ENCODE data around the gene XYLT1.

The XYLT1 gene

DNA sequence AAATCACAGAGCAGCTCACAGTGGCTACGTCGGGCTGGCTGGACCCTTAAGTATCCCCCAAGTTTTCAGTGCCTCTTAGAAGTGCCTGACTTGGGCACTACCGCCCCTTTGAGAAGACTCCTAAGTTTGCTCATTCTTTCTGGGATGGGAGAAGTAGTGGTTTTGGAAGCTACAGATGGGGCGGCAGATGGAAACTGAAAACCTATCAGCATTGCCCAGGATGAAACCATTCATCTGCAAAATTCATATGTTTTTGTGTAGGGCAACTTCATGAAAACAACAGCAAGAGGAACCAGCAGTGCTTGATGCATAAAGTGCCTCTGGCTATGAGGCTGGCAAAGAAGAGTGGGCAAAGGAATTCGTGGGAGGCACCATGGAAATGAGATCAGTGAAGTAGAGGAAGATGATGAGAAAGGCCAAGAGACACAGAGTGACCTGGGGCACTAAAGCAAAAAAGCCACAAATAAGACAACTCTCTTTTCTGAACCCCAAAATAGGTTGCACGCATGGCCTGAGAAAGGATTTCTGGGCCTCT is 277.1 kb downstream of the XYLT1 start:
- DNase-seq (ENCODE audit: low spot score) = no peak

DNA sequence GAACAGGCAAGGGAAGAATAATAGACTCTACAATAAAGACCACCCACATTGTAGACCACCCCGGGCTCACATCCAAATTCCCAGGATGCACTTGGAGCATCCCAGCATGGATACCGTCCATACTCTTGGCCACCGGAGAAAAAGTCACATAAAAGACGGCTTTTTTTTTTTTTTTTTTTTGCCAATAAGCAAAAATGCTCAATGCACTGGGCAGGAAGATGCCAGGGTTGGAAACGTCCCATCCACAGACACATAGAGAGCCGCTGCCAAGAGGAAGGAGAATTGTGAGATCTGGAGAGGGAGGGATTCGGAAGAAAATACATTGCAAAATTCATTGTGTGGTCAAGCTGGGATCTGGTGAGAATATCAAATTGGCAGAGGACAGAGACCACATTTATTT is 286.7 kb downstream of the XYLT1 start:
- no peak for DNase-seq (ENCODE audit: low spot score)

GRCh38 chr16:17177959-17178905 is 292.5 kb downstream of the XYLT1 start:
- no peak for DNase-seq (ENCODE audit: low spot score)

DNA sequence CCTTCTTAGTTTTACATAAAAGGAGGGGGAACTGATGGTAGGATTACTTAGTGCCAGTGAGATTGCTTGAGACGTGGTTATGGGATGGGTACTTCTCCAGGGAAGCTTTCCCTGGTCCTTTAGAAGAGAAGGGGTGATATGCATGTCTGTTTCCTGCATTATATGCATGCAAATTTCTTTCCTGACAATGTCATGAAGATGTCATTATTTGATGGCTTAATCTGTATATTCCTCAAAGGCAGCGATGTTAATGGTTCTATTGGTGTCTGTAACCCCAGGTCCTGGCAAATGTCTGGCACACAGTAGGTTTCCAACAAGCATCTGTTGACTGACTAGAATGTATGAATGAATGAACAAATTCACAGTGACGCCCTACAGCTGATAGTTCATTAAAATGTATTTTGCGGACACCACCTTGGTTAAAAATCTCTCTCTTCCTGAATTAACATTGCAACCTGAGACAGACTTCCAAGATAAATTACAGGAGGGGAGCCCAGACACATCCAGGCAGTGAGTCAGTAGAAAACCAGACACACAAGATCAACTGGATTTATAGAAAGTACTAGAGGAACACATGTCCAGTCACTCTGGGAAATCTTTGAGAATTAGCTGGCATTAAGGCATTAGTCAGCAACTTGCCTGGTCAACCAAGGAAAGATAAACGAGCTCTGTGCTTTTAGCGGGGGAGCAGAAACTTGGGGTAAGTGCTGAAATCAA is 293.4 kb downstream of the XYLT1 start:
- no peak for DNase-seq (ENCODE audit: low spot score)

GRCh38 chr16:17176199-17176598 is 294.6 kb downstream of the XYLT1 start:
- no peak for DNase-seq (ENCODE audit: low spot score)

DNA sequence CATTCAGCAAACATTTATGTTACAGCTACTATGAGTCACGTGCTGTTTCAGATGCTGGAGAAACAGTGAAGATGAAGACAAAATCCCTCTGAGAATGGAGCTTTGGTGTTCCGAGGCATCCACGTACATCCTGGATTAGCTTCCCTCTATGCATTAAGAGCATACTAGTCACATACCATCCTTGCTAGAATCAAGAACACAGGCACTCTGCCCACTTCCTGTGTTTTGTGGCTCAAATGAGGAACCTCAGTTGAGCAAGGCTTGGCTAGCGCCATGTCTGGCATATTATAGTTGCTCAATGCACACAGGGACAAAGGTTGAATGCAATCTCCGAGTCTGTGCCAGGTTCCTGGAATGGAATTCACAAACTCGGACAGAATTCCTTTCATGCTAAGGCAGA is 297.5 kb downstream of the XYLT1 start:
- no peak for DNase-seq (ENCODE audit: low spot score)

- DNase-seq (ENCODE audit: low spot score) = no peak
Measured at GRCh38 chr16:17171250-17172143, 299.3 kb downstream of the XYLT1 start.

DNA sequence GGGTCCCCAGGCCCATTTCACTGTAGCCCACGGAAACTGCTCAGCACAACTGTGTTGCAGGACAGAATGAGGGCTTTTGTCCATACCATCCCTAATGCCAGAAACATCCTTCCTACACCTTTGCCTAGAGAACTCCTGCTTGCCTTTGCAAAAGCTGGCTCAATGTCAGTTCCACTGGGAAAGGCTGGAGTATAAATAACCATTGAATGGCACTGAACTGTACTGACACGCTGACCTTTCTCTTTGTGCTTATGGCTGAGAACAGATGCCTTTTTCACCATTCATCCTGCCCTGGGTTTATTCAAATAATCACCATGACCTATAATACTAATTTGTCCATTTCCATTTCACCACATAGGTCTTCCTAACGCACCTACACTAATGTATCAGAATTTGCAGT is 300.3 kb downstream of the XYLT1 start:
- DNase-seq (ENCODE audit: low spot score) = no peak

GRCh38 chr16:17168181-17168580 is 302.6 kb downstream of the XYLT1 start:
- no peak for DNase-seq (ENCODE audit: low spot score)

DNA sequence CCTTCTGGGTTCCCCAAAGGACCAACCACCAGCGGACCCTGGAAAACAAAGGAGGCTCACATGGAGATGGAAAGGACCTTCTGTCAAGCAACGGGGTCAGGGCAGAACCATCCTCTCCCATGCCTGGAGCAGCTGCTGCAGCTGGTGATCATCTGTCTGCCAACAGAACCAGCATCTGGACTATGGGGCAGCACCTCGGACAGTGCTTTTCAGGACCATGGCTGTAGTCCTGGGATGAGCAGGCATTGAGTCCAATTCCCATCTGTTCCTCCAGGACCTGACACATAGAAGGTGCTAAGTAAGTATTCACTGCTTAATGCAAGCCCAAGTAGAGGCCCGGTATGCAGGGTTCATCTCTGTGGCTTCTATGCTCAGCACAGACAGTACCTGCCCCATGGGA is 304.7 kb downstream of the XYLT1 start:
- DNase-seq (ENCODE audit: low spot score) = no peak

GRCh38 chr16:17162560-17162959 is 308.2 kb downstream of the XYLT1 start:
- DNase-seq (ENCODE audit: low spot score) = no peak

DNA sequence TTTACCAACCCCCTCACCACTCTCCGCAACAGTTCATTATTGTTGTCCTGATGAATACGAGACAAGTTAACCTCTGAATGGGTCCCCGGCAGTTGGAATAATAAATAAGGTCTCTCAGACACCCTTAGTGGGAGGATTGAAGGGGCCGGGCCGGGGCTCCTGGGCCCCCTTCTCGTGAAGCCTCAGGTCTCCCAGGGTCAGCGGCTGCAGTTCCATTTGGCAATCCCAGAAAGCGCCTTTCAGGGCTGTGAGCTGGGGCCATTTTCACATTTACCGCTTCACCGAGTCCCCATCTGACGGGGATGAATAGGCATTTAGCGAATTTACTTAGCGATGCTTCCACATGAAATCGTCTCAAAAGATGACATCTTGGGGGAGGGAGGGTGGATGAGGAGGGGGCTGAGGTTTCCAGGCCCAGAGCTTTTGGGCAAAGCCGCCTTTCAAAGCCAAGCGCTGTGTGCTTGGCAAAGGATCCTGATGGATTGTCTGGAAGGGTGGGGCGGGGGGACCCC is 309.8 kb downstream of the XYLT1 start:
- no peak for DNase-seq (ENCODE audit: low spot score)

GRCh38 chr16:17160285-17160853 is 310.4 kb downstream of the XYLT1 start:
- DNase-seq (ENCODE audit: low spot score) = no peak

GRCh38 chr16:17159617-17160016 is 311.1 kb downstream of the XYLT1 start:
- no peak for DNase-seq (ENCODE audit: low spot score)

DNA sequence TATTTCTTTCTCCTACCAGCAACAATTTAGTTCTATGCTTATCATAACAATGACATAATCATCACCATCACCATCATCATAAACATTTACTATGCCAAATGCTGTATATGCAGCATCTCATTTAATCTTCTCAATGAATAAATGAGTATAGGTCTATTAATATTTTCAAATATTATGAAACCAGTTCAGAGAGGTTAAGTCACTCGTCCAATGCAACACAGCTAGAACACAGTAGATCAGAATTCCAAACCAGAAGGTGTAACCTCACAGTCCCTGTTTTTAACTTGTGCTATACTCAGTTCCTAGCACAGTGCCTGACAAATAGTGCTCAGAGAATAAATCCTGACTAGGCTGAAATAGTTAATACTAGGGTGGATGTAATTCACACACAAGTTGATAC is 314.8 kb downstream of the XYLT1 start:
- DNase-seq (ENCODE audit: low spot score) = no peak

DNA sequence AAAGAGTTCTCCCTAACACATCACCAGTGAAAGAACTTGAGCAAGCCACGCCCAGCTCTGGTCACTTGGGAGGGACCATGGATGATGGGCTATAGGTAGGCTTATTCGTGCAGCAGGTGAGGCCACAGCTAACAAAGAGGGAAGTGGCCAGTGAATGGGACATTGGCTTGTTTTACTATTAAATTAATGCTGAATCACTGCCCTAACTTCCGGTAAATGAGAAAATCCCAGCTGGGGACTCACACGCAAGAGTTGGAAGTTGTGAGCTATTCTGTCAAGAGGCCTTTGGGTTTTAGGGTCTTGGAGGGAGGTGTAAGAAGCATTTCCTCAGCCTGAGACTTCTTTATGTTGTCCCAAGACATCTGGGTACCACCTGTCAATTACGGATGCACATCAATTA is 315.3 kb downstream of the XYLT1 start:
- no peak for DNase-seq (ENCODE audit: low spot score)

DNA sequence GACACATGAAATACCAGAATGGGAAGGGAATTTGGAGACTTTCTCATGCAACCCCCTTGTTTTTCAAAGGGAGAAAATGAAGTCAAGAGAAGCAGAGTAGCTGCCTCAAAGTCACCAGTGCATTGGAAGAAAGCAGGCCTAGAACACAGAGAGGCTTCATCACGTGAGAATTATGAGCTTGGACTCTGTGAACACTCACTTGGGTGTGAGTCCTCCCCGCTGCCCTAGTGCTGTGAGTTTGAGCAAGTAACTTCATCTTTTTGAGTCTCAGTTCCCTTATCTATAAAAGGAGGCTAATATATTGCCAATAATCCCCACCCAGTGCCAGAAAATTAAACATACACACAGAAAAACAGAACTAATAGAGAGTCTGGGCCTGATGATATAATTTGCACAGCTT is 315.8 kb downstream of the XYLT1 start:
- DNase-seq (ENCODE audit: low spot score) = no peak

DNA sequence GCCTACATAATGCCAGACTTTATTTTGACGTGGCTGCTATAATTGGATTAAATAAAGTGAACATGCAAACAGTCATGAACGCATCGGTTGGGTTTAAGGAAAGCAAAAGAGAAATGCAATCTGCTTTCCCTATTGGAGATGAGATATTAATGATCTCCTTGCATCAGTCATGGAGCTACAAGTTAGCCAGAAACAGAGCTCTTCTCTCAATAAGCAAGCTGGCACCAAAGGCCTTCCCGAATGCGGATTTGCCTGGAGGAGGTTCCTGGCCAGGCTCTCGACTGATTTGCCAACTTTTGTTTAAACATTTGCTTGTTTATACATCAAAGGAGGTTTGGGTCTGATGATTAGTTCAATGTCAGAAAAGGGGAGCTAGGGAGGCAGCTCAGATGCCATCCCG is 318.4 kb downstream of the XYLT1 start:
- DNase-seq (ENCODE audit: low spot score) = no peak

GRCh38 chr16:17151335-17151734 is 319.4 kb downstream of the XYLT1 start:
- DNase-seq (ENCODE audit: low spot score) = no peak

GRCh38 chr16:17149904-17150483 is 320.8 kb downstream of the XYLT1 start:
- no peak for DNase-seq (ENCODE audit: low spot score)

DNA sequence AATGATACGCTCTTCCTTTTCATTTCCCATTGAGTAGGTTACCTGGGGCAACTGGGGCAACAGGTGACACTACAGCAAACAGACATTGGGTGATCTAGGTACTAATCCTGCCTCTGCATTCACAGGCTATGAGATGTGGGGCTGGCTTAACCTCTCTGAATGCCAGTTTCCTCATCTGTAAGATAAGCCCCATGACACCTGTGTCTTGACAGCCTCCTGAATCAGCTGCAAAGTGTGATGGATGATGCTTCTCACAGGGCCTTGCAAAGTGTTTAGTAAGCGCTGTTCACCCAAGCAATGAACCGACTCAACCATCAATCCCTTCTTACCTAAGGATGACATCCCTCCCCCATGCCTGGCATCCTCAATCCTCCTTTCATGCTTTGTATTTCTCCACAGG is 322.8 kb downstream of the XYLT1 start:
- no peak for DNase-seq (ENCODE audit: low spot score)
